HG03432 (cell line): ENCODE measurements around the gene HMG20A.

Experiments used
- ATAC-seq: cut with Tn5 transposase; IDR thresholded peaks from one replicate; pipeline ENCODE4 v1.9.1; 2021; ENCODE audit warnings: mild to moderate bottlenecking, moderate library complexity; ENCODE audit not compliant: unreplicated experiment

The HMG20A gene

GRCh38 chr15:77532067-77532710 is 111.5 kb downstream of the HMG20A start:
- no peak for ATAC-seq

- no peak for ATAC-seq
Observed at GRCh38 chr15:77532846-77533245, 112.2 kb downstream of the HMG20A start.

DNA sequence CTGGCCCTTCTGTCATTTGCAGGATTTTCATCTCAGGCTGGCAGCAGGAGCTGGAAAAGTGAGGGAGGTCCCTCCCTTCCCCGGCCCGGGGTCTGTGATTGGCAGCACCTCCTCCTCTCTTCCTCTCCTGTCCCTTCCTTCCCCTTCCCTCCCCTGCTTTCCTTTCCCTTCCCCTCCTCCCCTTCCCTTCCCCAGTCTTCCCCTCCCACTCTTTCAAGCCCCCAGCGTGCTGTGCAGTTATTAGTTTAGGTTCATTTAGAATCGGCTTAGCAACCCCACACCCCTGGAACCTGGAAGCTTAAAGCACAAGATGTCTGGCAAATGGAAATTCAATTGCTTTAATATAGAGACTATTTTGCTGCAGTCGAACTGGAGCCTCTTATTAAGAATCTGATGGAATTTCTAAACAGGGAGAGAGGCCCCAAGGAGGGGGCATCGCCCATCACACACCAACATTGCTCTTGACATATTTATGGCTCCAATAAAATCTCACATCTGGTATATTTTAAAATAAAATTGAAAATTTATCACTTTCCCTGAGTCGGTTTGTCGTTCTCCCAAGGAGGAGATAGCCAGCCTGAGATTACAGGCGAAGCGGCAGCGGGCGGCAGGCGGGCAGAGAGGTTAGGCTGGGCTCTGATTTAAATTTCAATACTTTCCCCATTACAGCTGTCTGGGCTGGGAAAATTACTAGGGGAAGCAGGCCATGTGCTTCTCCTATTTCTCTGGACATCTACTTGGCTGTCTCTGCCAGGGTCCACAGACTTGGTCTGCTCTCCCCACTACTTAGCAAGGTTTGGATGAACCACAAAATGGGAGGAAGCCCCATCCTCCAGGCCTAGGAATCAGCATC is 113.1 kb downstream of the HMG20A start:
- ATAC-seq = no peak
